GM12864 (cell line): ENCODE data around the gene MLXIP.
"Not testable (repeated sequence)": the region's sequence is repeated elsewhere in the genome, so short reads cannot be mapped to it uniquely, and the experiment has no call there.

Source experiments
- DNase-seq: peaks from one replicate; pipeline ENCODE4 v3.0.0-alpha.2; 2011; ENCODE audit warnings: low read depth
- H3K4me3 ChIP-seq: 2 replicates; pipeline ENCODE4 v1.5.1; 2011; ENCODE audit warnings: mild to moderate bottlenecking, low read depth, low read length, control low read depth
- CTCF ChIP-seq: IDR thresholded peaks from 2 replicates; pipeline ENCODE4 v1.5.1; 2011; ENCODE audit warnings: low read depth, mild to moderate bottlenecking, moderate library complexity, low read length, control low read depth, inconsistent platforms; ENCODE audit errors: missing control alignments

The MLXIP gene

GRCh38 chr12:122106843-122107242 is 28.3 kb downstream of the MLXIP start:
- no peak overlapping the region for H3K4me3 ChIP-seq
- no peak for TF ChIP-seq CTCF
- no peak for DNase-seq

GRCh38 chr12:122107261-122107660 is 28.7 kb downstream of the MLXIP start:
- H3K4me3 ChIP-seq, result no peak overlapping the region
- no peak for DNase-seq
- no peak for TF ChIP-seq CTCF

- H3K4me3 ChIP-seq, result no peak overlapping the region
- TF ChIP-seq CTCF, result no peak
- DNase-seq, result no peak
Measured at GRCh38 chr12:122111089-122111641, 32.6 kb downstream of the MLXIP start.

- DNase-seq, result no peak
- TF ChIP-seq CTCF, result no peak
- H3K4me3 ChIP-seq, result no peak overlapping the region
Measured at GRCh38 chr12:122116707-122117535, 38.4 kb downstream of the MLXIP start.

- no peak for DNase-seq
- TF ChIP-seq CTCF, result no peak
- H3K4me3 ChIP-seq, result no peak overlapping the region
Measured at GRCh38 chr12:122117979-122118378, 39.4 kb downstream of the MLXIP start.

- not testable (repeated sequence) for DNase-seq, H3K4me3 ChIP-seq
Measured at GRCh38 chr12:122121341-122121740, 42.8 kb downstream of the MLXIP start.

GRCh38 chr12:122121745-122122144 is 43.2 kb downstream of the MLXIP start:
- TF ChIP-seq CTCF, result no peak
- H3K4me3 ChIP-seq, result no peak overlapping the region
- no peak for DNase-seq
